ENCODE results near the gene COMMD1.
"Not testable (repeated sequence)": the region's sequence is repeated elsewhere in the genome, so short reads cannot be mapped to it uniquely, and the experiment has no call there.

Gene COMMD1

DNA sequence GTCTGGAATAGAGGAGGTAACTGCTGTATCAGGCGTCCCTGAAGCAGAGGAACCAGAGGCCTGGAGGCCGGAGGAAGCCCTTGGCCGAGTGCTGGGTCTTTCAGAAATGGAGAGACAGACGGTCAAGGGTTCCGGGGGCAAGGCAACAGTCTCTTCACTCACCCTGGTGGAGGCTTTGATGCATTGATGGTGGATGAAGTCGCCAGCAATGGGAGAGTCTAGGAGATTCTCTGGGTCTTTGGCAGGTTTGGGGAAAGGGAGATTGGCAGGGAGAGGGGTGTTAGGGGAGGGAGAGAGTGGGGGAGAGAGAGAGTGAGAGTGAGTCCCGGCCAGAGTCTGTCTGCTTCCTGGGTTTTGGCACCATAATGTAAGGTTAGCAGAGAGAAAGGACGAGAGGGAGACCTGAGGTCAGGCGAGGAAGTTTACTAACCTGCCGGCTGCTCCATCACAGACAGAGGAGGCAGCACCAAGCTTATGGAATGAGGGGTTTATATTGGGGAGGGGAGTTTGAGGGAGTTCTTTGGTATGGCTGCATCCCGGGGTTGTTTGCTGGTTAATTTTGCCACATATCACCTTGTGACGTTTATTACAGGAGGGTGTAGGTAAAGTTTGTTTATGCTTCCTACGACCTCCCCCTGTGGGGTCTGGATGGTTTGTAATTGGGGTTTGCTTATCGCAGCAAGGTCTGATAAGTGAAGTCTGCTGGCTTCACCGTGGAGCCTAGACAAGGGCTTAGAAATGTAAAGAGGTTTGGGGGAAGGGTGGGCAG is 19.6 kb downstream of the COMMD1 start:
- no peak for DNase-seq

DNA sequence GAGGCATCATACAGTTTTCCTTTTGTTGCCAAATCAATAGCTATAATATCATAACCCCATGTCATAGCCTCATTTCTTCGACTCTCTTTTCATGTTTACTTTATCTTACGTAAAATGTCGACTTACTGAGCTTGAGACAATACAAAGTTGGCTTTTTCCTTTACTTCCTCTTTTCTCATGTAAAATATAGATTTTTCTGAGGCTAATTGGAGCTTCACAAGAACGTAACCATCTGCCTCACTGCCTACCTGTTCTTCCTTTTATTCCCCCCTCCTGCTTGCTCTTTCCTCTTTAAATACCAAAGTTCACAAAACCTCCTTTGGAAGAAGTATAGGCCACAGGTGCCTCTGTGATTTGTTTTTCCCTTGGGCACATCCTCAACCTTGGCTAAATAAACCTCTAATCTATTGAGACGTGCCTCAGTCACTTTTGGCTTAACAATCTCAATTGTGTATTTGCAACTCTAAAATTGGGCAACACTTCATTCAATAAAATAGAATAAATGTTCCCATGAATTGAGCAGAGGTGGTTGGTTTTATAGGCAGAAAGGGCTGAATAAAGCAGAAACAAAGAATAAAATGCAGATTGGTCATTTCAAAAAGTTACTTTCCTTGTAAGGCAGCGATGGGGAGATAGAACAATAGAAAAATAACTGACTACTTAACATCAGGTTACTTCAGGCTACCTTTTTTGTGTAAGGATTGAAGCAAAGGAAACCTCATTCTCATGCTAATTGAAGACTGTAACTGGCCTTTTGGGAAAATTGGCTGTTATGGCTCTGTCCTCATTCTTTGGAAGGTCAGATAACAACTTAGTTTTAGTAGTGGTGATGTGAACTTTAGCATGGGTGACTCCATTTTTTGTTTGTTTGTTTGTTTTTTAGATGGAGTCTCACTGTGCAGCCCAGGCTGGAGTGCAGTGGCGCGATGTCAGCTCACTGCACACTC is 21.3 kb downstream of the COMMD1 start:
- DNase-seq: no peak

DNA sequence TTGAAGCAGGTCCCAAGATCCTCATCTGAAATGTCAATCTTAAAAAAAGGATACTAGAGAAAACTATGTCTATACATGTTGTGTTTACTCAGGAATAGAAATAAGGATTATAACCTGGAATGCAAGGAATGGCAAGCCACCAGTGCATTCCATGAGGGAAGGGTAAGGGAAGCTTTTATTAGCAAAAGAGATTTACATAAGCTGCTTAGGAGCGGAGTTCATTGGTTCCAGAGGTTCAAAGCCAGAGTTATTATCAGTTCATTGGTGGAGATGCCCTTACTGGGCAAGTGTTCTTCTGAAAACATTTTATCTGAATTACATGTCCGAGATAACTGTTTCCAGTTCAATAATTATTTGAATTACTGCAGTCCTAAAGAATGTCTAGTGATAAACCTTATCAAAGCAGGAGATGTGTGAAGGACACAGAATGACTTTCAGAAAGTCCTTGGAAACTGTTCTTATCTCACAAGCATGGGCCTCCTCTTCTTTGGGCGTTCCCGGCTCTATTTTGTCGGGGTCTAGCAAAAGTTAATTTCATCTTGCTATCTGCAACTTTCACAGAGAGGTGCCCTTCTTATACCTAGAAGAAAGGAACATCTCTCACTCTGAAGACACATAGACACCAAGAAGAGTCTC is 23.5 kb downstream of the COMMD1 start:
- DNase-seq: peak; percentile 49

DNA sequence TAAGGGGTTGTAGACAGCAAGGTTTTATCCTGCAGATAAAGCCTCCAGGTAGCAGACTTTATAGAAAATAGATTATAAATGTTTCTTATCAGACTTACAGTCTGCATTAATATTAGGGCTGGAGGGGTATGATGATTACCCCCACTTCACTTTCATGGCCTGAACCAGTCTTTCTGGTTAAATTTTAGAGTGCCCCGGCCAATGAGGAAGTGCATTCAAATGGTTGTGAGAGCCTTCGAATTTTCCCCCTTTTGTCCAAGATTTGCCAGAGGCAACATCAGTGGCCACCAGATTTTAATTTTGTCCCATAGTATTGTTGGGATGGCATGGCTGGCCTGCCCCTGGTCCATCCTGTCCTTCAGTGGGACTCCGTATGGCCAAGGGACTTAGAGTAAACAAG is 31.6 kb downstream of the COMMD1 start:
- DNase-seq: no peak

DNA sequence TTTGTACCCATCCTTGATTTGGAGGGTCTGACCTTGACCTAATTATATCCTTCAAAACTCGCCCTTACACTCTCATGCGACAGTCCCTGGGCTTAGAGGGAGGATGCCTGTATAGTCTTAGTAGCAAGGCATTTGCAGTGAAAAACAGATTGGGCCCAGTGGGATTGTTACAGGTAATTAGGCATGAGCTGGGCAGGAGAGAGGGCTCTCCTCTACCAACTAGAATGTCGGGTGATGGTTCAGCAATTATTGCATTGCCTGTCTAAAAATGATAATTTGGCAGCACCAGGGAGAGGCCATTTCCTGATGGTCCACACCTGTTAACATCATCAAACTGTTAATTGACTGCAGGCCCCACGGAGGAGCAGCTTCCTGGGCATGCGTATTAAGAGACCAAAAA is 32.4 kb downstream of the COMMD1 start:
- DNase-seq: no peak

DNA sequence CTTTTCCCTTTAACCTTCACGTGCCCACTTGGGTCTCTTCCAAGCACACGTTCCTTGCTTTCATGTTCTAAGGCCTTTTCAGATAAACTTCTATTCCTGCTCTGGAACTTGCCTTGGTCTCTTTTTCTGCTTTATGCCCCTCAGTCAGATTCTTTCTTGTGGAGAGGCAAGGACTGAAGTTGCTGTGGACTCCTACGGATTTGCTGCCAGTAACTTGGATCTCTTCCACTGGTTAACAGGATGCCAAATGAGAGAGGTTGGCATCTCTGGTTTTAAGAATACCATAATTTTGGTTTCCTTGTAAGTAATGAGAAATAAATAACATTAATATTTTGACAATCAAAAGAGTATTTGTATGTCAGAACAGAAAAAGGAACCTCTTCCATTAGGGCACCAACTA is 33.0 kb downstream of the COMMD1 start:
- DNase-seq: no peak

DNA sequence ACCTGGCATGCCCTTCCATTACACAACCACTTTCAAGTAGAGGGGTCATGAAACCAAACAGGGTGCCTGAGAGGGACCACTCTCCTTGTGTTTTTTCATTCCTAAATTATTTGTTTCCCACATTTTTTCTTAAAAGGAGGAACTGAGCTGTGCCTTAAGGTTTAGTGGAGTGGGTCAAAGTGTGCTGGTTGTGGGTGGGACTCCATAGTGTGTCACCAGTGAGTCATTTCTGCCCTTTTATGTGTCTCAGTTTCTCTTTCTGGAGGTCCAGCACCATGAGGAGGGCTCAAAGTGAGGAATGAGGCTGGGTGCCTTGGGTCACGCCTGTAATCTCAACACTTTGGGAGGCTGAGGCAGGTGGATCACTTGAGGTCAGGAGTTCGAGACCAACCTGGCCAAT is 37.8 kb downstream of the COMMD1 start:
- DNase-seq: no peak

DNA sequence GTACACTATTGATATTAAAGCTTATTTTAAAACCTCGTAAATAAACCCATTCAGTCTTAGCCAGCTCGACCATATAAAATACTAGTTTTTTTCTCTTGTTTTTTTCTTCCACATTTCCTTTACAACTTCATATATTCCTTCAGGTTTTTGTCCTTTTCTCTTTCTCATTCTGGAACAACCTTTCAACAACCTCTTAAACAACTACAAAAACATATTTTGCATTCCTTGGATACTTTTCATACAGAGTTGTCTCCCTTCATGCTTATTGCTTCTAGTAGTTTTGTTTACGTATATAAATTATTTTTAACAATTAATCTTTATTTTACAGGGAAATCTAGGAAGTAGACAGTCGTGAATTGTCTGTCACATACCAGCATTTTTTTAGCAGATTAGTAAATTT is 41.2 kb downstream of the COMMD1 start:
- DNase-seq: peak; percentile 10

DNA sequence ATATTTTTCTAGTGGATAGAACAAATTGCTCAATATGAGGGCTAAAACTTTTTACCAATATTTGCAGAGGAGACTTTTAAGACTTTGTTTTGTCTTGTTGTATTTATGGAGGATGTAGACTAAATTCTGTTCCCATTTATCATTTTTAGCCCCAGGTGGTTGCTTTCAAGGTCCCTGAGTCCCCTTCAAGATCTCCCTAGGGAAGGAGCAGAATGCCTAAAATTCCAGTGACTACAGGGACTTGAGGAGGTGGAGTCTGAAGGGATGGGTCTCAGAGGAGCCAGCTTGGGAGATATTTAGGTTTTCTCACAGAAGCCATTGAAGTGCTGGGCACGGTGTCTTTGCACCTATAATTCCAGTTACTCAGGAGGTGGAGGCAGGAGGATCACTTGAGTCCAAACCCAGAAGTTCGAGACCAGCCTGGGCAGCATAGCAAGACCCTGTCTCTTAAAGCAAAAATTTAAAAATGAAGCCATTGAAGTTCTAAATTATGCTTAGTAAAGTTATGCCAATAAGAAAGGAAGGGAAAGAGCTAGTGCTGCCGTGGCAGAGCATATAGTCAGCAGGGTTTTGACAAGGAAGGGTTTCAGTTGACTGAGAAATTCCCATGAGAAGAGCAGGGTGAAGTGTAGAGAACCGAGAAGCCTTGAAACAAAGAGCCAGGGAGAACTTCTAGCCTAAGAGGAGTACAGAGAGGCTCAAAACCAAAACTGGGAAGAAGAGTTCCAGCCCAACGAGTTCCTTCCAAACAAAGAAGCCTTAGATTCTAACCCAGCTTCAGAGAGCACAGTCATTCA is 43.4 kb downstream of the COMMD1 start:
- DNase-seq: no peak

DNA sequence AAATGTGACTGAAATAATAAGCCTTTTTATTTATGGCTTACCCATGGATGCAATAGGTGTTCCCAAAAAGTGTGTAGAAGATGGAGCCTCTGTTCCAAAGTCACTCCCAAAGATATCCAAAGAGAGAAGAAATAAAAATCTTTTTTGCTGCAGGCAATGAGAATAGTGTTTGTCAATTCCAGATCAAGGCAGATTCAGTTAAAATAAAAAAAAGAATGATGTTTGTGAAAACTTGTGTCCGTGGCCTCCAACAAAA is 43.9 kb downstream of the COMMD1 start:
- no peak for DNase-seq

DNA sequence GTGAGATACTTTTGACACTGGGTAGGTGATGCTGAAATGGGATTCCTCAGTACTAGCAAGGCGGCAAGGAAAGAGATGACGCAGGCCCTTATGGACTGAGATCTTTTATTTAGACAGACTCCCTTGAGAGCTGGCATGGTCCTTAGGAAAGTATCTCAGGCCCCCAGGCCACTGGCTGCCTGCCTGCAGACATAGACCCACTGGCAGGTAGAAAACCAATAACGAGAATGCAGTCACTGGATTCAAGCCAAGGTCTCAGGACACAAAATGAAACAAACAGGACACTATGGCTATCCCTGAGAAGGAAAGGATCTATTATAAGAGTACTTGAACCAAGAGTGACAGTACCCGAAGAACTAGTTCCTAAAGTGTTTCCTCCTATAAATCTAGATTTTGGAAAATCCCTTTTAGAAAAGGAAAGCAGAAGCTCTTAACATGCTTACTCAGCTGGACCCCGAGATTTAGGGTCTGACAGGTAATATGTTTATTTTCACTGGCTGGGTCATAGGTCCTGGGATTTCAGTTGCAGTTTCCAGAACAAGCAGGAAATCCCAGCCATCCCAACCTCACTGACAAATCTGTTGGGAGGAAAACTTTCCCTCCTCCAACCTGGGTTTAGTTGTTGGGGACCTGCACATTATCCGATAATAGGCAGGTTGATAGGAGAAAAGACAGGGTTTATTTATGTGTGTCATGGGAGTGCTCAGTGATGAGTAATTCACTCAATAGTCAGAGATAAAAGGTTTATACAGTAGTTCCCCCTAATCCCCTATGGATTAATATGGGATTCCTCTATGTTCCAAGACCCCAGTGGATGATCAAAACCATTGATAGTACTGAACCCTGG is 44.5 kb downstream of the COMMD1 start:
- no peak for DNase-seq

DNA sequence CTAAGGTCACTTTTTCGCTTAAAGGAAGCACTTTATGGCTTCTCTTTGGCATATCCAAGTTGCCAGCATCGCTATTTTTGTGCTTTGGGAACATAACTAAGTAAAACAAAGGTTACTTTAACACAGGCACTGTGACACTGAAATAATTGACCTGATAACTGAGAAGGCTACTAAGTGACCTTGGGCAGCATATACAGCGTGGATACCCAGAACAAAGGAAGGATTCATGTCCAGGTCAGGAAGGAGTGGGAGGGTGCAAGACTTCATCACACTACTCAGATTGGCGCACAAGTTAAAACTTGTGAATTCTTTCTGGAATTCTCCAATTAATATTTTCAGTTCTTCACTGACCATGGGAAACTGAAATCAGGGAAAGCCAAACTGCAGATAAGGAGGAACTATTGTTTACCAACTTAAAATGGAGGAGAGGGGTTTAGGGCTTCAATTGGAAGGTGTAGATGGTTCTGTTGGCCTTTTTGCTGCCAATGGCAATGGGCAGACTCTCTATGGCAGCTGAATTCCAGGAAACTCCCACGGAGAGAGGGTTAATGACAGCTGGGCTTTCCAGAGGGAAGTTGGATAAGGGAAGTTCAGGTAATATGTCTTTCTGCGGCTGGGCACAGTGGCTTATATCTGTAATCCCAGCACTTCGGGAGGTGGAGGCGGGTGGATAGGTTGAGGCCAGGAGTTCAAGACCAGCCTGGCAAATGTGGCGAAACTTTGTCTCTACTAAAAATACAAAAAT is 45.3 kb downstream of the COMMD1 start:
- no peak for DNase-seq

DNA sequence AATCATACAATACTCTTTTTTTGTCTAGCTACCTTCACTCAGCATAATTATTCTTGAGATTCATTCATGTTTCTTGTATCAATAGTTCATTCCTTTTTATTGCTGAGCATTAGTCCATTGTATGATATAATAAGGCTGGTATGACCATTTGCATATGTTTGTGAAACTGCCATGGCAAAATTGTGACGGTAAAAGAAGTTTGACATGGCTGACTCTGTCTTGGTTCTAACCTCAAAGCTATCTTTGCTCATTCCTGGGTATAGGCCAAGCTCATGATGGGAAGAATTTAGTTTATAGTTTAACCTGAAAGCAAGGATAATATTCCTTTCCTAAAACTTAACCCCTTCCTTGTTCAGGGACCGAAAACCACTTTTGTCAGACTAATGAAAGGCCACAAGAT is 46.4 kb downstream of the COMMD1 start:
- DNase-seq: no peak

DNA sequence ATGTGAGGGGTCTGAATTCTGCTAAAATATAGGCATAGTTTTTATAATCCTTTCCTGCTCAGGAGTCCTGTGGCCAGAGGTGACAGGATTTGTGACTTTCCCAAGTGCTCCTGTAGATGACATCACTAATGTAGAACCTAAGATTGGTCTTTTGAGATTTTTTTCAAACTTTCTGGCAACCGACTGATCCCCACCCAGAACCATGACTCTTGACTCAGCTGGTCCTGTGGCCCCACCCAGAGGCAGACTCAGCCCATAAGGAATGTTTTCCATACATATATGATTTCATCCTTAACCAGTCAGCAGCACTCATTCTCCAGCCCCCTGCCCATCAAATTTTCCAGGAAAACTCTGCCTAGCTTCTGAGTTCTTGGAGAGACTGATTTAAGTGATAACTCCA is 46.8 kb downstream of the COMMD1 start:
- no peak for DNase-seq

DNA sequence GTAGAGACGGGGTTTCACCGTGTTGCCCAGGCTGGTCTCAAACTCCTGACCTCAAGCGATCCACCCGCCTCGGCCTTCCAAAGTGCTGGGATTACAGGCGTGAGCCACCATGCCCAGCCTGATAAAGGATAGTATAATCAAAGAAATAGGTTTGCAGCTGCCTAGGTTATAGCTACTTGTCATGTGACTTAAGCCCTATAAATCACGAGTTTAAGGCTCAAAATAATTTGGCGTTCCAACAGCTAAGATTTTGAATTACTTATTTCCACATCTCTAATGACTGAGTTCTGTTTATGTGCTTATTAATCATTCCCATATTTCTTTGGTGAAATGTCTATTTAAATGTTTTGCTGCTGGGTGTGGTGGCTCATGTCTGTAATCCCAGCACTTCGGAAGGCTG is 49.4 kb downstream of the COMMD1 start:
- DNase-seq: not testable (repeated sequence)

DNA sequence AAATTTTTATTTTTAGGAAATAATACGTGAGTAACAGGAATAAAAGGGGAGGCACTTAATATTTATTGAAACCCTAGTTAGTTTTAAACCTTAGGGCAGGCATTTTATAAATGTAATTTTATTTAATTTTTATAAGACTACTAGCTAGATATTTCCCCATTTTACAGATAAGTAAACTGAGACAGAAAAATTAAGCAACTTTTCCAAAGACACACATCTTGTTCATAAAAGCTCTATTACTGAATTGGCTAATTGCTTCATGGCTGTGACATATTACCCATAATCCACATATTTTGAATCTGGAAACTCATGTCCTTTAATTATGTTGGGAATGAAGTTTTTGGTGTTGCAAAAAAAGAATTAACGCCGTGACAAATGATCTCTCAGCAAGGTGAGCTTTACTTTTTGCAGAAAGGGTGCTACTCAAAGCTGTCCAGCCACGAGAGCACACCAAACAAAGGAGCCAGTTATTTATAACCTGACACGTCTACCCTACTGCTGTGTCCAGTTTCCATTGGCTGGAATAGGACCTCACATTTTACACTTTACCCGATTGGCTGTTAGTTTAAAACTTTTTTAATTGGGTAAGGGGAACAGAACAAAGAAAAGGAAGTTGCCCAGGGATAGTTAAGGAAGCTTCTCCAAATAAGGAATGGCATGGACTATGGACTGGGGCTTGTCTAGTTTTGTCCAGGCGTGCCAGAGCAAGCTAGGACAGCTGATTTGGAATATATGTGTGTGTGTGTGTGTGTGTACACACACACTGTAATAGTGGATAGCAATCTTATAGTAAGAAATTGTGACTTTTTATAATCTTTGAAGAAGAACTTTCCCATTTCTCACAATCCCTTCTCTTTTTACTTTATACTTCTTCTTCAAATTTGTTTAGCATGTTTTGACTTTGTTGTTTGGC is 54.2 kb downstream of the COMMD1 start:
- peak; percentile 16 for DNase-seq

DNA sequence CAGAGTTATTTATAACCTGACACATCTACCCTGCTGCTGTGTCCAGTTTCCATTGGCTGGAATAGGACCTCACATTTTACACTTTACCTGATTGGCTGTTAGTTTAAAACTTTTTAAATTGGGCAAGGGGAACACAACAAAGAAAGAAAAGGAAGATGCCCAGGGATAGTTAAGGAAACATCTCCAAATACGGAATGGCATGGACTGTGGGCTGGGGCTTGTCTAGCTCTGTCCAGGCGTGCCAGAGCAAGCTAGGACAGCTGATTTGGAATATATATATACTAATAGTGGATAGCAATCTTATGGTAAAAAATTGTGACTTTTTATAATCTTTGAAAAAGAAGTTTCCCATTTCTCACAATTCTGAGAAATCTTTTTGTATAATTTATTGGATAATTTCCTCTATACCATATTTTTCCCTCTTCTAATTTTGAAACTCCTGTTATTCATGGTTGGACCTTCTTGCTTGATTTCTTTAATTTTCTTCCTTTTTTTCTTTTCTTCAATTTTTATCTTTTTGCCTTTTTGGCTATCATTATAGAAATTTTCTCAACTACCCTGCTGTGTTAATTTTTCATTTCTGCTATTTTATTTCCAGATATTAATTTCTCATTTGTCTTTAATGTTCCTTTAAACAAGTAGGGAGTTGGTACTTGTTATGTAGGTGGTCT is 55.9 kb downstream of the COMMD1 start:
- no peak for DNase-seq

DNA sequence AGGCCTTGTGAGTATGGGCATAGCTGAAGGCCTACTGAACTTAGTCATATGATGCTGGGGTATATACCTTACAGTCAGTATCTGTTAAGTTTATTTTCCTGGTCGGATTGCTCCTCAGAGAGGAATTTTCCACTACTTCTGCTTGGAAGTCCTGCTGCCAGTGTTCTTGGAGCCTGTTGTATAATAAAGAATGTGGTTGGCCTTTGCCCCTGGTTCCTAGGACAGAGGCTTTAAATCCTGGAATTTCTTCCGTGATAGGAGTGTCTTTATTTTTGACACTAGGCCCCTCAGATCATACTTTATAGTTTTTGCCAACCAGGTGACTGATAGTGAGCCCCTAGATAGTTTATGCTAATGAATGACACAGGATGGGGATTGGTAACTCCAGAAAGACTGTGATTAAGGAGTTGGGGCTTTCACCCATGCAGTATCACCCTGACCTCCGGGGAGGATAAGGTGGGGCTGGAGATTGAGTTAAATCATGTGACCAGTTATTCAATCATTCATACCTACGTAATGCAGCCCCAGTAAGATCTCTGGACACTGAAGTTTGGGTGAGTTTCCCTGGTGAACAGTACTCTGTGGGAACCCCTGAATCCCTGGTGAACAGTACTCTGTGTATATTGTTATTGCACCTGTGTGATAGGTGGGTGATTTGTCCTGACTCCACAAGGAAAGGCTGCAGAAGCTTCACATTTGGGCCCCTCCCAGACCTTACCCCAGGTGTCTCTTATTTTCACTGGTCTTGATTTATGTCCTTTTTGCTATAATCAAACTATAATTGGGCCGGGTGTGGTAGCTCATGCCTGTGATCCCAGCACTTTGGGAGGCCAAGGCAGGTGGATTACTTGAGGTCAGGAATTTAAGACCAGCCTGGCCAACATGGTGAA is 56.9 kb downstream of the COMMD1 start:
- no peak for DNase-seq
